H1 (cell line): ENCODE results near the gene PLEKHA1. TPM values are rescaled to one million over a fixed set of nuclear protein-coding genes. Genes with fewer than 3 reads are reported as not detected.

Experiments
- CTCF ChIA-PET: fragments of 300-600 bp; sonication (Branson Sonifier 250); formaldehyde crosslinking; loops from one replicate; lab custom pipeline; 2021; ENCODE audit not compliant: partially characterized antibody; lab: Charles Lee
- POLR2A ChIA-PET: fragments of 300-600 bp; sonication (Branson Sonifier 250); formaldehyde crosslinking; loops from one replicate; lab custom pipeline; 2021; ENCODE audit warnings: inconsistent platforms; ENCODE audit not compliant: partially characterized antibody; lab: Charles Lee
- DNase-seq, 2 experiments: peaks; one replicate each; pipeline versions ENCODE4 v3.0.0 to v3.0.0-alpha.2; 2010 to 2022; ENCODE audit warnings: low spot score in 2 of 2, low read depth in 1 of 2, mixed read lengths in 1 of 2
- FAIRE-seq: peaks from 2 replicates; lab custom pipeline; 2011; peaks lifted over from hg19 to GRCh38; lab: Jason Lieb, UNC
- H2AFZ ChIP-seq: 2 replicates; pipeline ENCODE4 v1.8.1; 2012; ENCODE audit warnings: low read length, inconsistent platforms
- H2AK5ac ChIP-seq: 2 replicates; pipeline ENCODE4 v1.6.1; 2013; ENCODE audit warnings: low read depth, low read length
- H2BK120ac ChIP-seq: replicated peaks from 2 replicates; pipeline ENCODE3; 2013; ENCODE audit warnings: low read depth, low read length, inconsistent platforms
- H2BK12ac ChIP-seq: 2 replicates; pipeline ENCODE4 v1.6.1; 2013; ENCODE audit warnings: low read depth, low read length
- H2BK15ac ChIP-seq: 2 replicates; pipeline ENCODE4 v1.6.1; 2013; ENCODE audit warnings: low read length
- H2BK20ac ChIP-seq: 2 replicates; pipeline ENCODE4 v1.6.1; 2013; ENCODE audit warnings: low read length
- H2BK5ac ChIP-seq: 2 replicates; pipeline ENCODE4 v1.6.1; 2013; ENCODE audit warnings: low read depth, low read length
- H3K14ac ChIP-seq: 2 replicates; pipeline ENCODE4 v1.6.1; 2013; ENCODE audit warnings: inconsistent platforms; ENCODE audit not compliant: insufficient read length
- H3K18ac ChIP-seq: 2 replicates; pipeline ENCODE4 v1.6.1; 2013; ENCODE audit warnings: low read length; ENCODE audit errors: extremely low read depth
- H3K23ac ChIP-seq: 2 replicates; pipeline ENCODE4 v1.6.1; 2013; ENCODE audit warnings: inconsistent platforms; ENCODE audit not compliant: insufficient read length
- H3K23me2 ChIP-seq: 2 replicates; pipeline ENCODE4 v1.6.1; 2013; ENCODE audit warnings: low read depth, low read length
- H3K27ac ChIP-seq: 2 replicates; pipeline ENCODE4 v1.6.1; 2011; ENCODE audit warnings: low read depth, low read length, inconsistent platforms
- H3K27me3 ChIP-seq, 4 experiments: replicated peaks in 1 of 4; 1 replicate in 1 of 4; 2 replicates in 3 of 4; pipeline versions ENCODE4 v1.6.1 to v1.8.1; 2011 to 2013; ENCODE audit warnings: low read length in 3 of 4, mild to moderate bottlenecking in 3 of 4, inconsistent platforms in 2 of 4, mixed read lengths in 2 of 4, moderate library complexity in 1 of 4; ENCODE audit not compliant: control insufficient read depth in 3 of 4, insufficient read depth in 3 of 4; ENCODE audit errors: extremely low read depth in 1 of 4
- H3K36me3 ChIP-seq, 4 experiments: 2 replicates each; pipeline versions ENCODE4 v1.6.1 to v1.8.1; 2011 to 2013; ENCODE audit warnings: mild to moderate bottlenecking in 4 of 4, low read length in 3 of 4, moderate library complexity in 2 of 4, control low read depth in 1 of 4, inconsistent platforms in 1 of 4; ENCODE audit not compliant: insufficient read depth in 4 of 4, control insufficient read depth in 2 of 4
- H3K4ac ChIP-seq: replicated peaks from 2 replicates; pipeline ENCODE3; 2013; ENCODE audit warnings: low read length, low read depth, mixed read lengths, inconsistent platforms; ENCODE audit not compliant: insufficient read length
- H3K4me1 ChIP-seq, 4 experiments: replicated peaks in 1 of 4; 1 replicate in 1 of 4; 2 replicates in 3 of 4; pipeline versions ENCODE4 v1.6.1 to v1.8.1; 2011 to 2013; ENCODE audit warnings: low read length in 3 of 4, inconsistent platforms in 2 of 4, mixed read lengths in 1 of 4; ENCODE audit not compliant: insufficient read depth in 4 of 4, control insufficient read depth in 3 of 4
- H3K4me2 ChIP-seq, 2 experiments: 2 replicates each; pipeline versions ENCODE4 v1.6.1 to v1.8.1; 2011 to 2013; ENCODE audit warnings: low read depth in 2 of 2, low read length in 2 of 2, control low read depth in 1 of 2, inconsistent platforms in 1 of 2, mild to moderate bottlenecking in 1 of 2; ENCODE audit not compliant: insufficient read depth in 1 of 2
- H3K4me3 ChIP-seq, 4 experiments: fragments of 200-600, 300-600 bp in 1 of 4; sonication (generic), shearing (Covaris generic), sonication (Bioruptor Twin) in 1 of 4; 2 replicates each; pipeline versions ENCODE4 v1.5.1 to v1.8.1; 2011 to 2016; ENCODE audit warnings: low read length in 4 of 4, low read depth in 3 of 4, control low read depth in 2 of 4, inconsistent platforms in 2 of 4, mild to moderate bottlenecking in 2 of 4, mixed read lengths in 1 of 4, moderate library complexity in 1 of 4; ENCODE audit not compliant: insufficient read depth in 2 of 4; ENCODE audit errors: extremely low read depth in 1 of 4
- H3K56ac ChIP-seq: replicated peaks from 2 replicates; pipeline ENCODE3; 2013; ENCODE audit warnings: low read depth, mild to moderate bottlenecking, mixed read lengths, low read length, inconsistent platforms; ENCODE audit not compliant: insufficient read length
- H3K79me1 ChIP-seq: 2 replicates; pipeline ENCODE4 v1.6.1; 2013; ENCODE audit warnings: low read depth, low read length, control low read depth
- H3K79me2 ChIP-seq, 2 experiments: 2 replicates each; pipeline versions ENCODE4 v1.6.1 to v1.8.1; 2012 to 2013; ENCODE audit warnings: low read length in 2 of 2, mild to moderate bottlenecking in 2 of 2, inconsistent platforms in 1 of 2; ENCODE audit not compliant: insufficient read depth in 2 of 2, control insufficient read depth in 1 of 2
- H3K9ac ChIP-seq, 4 experiments: replicated peaks in 1 of 4; 1 replicate in 1 of 4; 2 replicates in 3 of 4; pipeline versions ENCODE4 v1.6.1 to v1.8.1; 2011 to 2013; ENCODE audit warnings: low read depth in 3 of 4, low read length in 3 of 4, control low read depth in 2 of 4, mild to moderate bottlenecking in 2 of 4, moderate library complexity in 2 of 4, inconsistent platforms in 1 of 4; ENCODE audit errors: extremely low read depth in 1 of 4
- H3K9me3 ChIP-seq, 2 experiments: 2 replicates each; pipeline versions ENCODE4 v1.6.1 to v1.8.1; 2012 to 2013; ENCODE audit warnings: mild to moderate bottlenecking in 2 of 2, moderate library complexity in 2 of 2, control low read depth in 1 of 2, inconsistent platforms in 1 of 2, low read depth in 1 of 2, low read length in 1 of 2, mixed read lengths in 1 of 2; ENCODE audit not compliant: insufficient read depth in 2 of 2
- H4K20me1 ChIP-seq, 2 experiments: replicated peaks in 1 of 2; 2 replicates each; pipeline versions ENCODE3 to v1.8.1; 2011 to 2013; ENCODE audit warnings: inconsistent platforms in 2 of 2, low read length in 2 of 2, mild to moderate bottlenecking in 1 of 2; ENCODE audit not compliant: insufficient read depth in 2 of 2, control insufficient read depth in 1 of 2
- H4K5ac ChIP-seq: 2 replicates; pipeline ENCODE4 v1.6.1; 2013; ENCODE audit warnings: low read length, low read depth, mixed read lengths, inconsistent platforms; ENCODE audit not compliant: insufficient read length
- H4K8ac ChIP-seq: 2 replicates; pipeline ENCODE4 v1.8.0; 2013; ENCODE audit warnings: mild to moderate bottlenecking, moderate library complexity, low read length, inconsistent platforms; ENCODE audit not compliant: insufficient read depth; ENCODE audit errors: extremely low read depth
- H4K91ac ChIP-seq: replicated peaks from 2 replicates; pipeline ENCODE3; 2013; ENCODE audit warnings: low read length, mixed read lengths, inconsistent platforms; ENCODE audit not compliant: insufficient read length
- CEBPB ChIP-seq: IDR thresholded peaks from 2 replicates; pipeline ENCODE4 v1.6.1; 2012; ENCODE audit warnings: low read depth, low read length
- FOSL1 ChIP-seq: IDR thresholded peaks from 2 replicates; pipeline ENCODE4 v1.6.1; 2011; ENCODE audit warnings: mild to moderate bottlenecking, low read depth, low read length, moderate library complexity; ENCODE audit not compliant: insufficient read depth
- JUN ChIP-seq: IDR thresholded peaks from 2 replicates; pipeline ENCODE4 v1.6.1; 2011; ENCODE audit warnings: low read depth, mild to moderate bottlenecking, improper control_type of control experiment, low read length
- NANOG ChIP-seq: IDR thresholded peaks from 2 replicates; pipeline ENCODE4 v1.6.1; 2011; ENCODE audit warnings: low read length, low read depth, mild to moderate bottlenecking, inconsistent platforms; ENCODE audit not compliant: insufficient read depth, poor library complexity, severe bottlenecking
- PHF8 ChIP-seq: fragments of 200-600 bp; sonication (generic); conservative IDR thresholded peaks from 2 replicates; pipeline ENCODE4 v1.7.1; 2012; ENCODE audit warnings: low read depth, mild to moderate bottlenecking, inconsistent platforms, low read length, moderate library complexity
- RAD21 ChIP-seq, 2 experiments: IDR thresholded peaks in 1 of 2; conservative IDR thresholded peaks in 1 of 2; 2 replicates each; pipeline ENCODE4 v1.6.1; 2011; ENCODE audit warnings: low read depth in 2 of 2, low read length in 2 of 2, improper control_type of control experiment in 1 of 2, inconsistent platforms in 1 of 2, mild to moderate bottlenecking in 1 of 2, moderate library complexity in 1 of 2
- SAP30 ChIP-seq: fragments of 300-600 bp; sonication (generic); IDR thresholded peaks from 2 replicates; pipeline ENCODE4 v1.7.1; 2012; ENCODE audit warnings: low read length, moderate library complexity, mild to moderate bottlenecking, inconsistent platforms; ENCODE audit not compliant: insufficient read depth, insufficient replicate concordance
- SIX5 ChIP-seq: IDR thresholded peaks from 2 replicates; pipeline ENCODE4 v1.6.1; 2011; ENCODE audit warnings: mild to moderate bottlenecking, low read depth, low read length
- SP4 ChIP-seq: IDR thresholded peaks from 2 replicates; pipeline ENCODE4 v1.6.1; 2012; ENCODE audit warnings: low read length, inconsistent platforms
- WGBS, 2 experiments: shearing (Covaris generic) in 1 of 2; methylation state at CpG; one replicate each; pipeline versions ENCODE4 v1.1.6 to v1.1.7; 2013 to 2015; ENCODE audit warnings: low lambda C conversion rate in 2 of 2, mixed read lengths in 2 of 2, inconsistent platforms in 1 of 2, low coverage in 1 of 2, missing lambda C conversion rate in 1 of 2; ENCODE audit not compliant: insufficient replicate concordance in 2 of 2, insufficient coverage in 1 of 2, insufficient read length in 1 of 2; ENCODE audit errors: extremely low coverage in 1 of 2, missing lambda C conversion rate in 1 of 2; 5-methylcytosine and 5-hydroxymethylcytosine counted together
- polyA plus RNA-seq, 7 experiments: library from polyadenylated mRNA; depleted of rRNA in 3 of 7; stranded (reverse) in 5 of 7; unstranded in 2 of 7; fragments of >200 nt in 5 of 7; fragments of 200-250 nt in 2 of 7; gene quantifications; 1 replicate in 5 of 7; 2 replicates in 1 of 7; 4 replicates in 1 of 7; pipeline versions ENCODE4 v1.2.1 to v1.2.3, GENCODE V29; 2011 to 2013; ENCODE audit warnings: missing spikeins in 2 of 7, mixed read lengths in 2 of 7
- total RNA-seq: library from RNA; stranded (reverse); fragmentation: NEBNext Ultra II Directional; extraction: Animal tissue kit (Norgen Biotek cat#: 25700); gene quantifications from 2 replicates; pipeline ENCODE4 v1.2.1, GENCODE V29; 2021
- TF ChIP-seq, protein P1 (sequence below), 3 experiments: IDR thresholded peaks; 1 replicate in 2 of 3; 2 replicates in 1 of 3; pipeline versions ENCODE4 v1.5.1 to v1.6.1; 2011; ENCODE audit warnings: low read length in 3 of 3, mild to moderate bottlenecking in 3 of 3, inconsistent platforms in 2 of 3, low read depth in 1 of 3, moderate library complexity in 1 of 3; ENCODE audit not compliant: insufficient read depth in 1 of 3; ENCODE audit errors: control extremely low read depth in 1 of 3

PLEKHA1 gene
- total and polyA plus RNA-seq, 2 of the 8 experiments (the other 6 are each of a cell fraction or from before 2014, with no cell fraction given) = 15.6 to 39.7 TPM

DNA sequence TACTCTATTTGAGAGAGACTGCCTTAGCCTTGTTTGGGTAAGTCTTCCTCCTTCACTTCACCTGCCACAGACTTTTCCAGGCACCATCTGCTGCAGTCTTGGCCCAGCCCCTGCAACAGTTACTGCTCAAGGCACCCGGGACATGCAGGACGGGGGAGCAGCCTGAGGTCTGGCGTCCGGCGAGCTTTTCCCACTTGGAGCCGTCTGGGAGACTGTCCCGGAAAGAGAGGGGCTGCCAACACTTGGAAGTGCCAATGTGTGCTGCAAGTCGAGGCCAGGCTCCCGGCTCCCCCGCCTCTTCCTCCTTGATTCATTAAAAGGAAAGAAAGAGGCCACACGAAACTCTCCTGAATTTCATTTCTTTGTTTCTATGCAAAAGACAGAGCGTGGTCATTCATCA is 100.6 kb downstream of the PLEKHA1 start:
- Histone ChIP-seq H3K4me1 (peaks cover 7 to 28% (median 17%) of the 10 kb centered on the region in 4 experiments), H3K27me3 (no peaks in the 10 kb centered on the region), H3K18ac (no peak overlapping the region), H3K23ac (no peak overlapping the region), H3K36me3 (no peaks in the 10 kb centered on the region), H4K91ac (no peak overlapping the region), H2BK12ac (peak overlapping the region; percentile 75; the same call in 1 of the 2 replicates), H2BK5ac (peak overlapping the region; percentile 71; the same call in 1 of the 2 replicates), H2BK20ac (peak overlapping the region; percentile 21; the same call in 1 of the 2 replicates), H3K14ac (no peak overlapping the region), H3K56ac (no peak overlapping the region), H3K23me2 (no peaks in the 10 kb centered on the region), H3K4me2 (peak overlapping the region in 1 of 2 experiments; percentile 29; a peak in 1 of 4 replicates), H3K4me3 (no peak overlapping the region), H3K9ac (no peak overlapping the region), H4K8ac (no peak overlapping the region), H2AK5ac (no peak overlapping the region), H2AFZ (peak overlapping the region; percentile 12; the same call in 1 of the 2 replicates), H3K79me1 (no peaks in the 10 kb centered on the region), H4K20me1 (no peaks in the 10 kb centered on the region), H3K9me3 (no peaks in the 10 kb centered on the region), H2BK15ac (no peak overlapping the region), H3K79me2 (no peaks in the 10 kb centered on the region), H3K4ac (no peak overlapping the region), H4K5ac (no peak overlapping the region), H3K27ac (no peak overlapping the region), H2BK120ac (no peak overlapping the region)
- WGBS, 2 experiments = 79% methylated on average over 12 of the region's 12 CpGs; no CpG with 5 or more reads in 1 of the 2 experiments
- ChIA-PET POLR2A (interaction anchor here (1.0 to 1.2 kb wide), 2 partner anchors 11 to 19 kb away, joined by 3 to 4 read pairs; no protein-coding TSS in a partner anchor), CTCF (interaction anchor here (0.6 to 0.7 kb wide), 2 partner anchors 10 to 86 kb away, joined by 3 read pairs; no protein-coding TSS in a partner anchor)
- DNase-seq (no peak), FAIRE-seq (no peak)
- TF ChIP-seq SP4 = no peak
- no peak for TF ChIP-seq PHF8
- TF ChIP-seq, protein P1, sequence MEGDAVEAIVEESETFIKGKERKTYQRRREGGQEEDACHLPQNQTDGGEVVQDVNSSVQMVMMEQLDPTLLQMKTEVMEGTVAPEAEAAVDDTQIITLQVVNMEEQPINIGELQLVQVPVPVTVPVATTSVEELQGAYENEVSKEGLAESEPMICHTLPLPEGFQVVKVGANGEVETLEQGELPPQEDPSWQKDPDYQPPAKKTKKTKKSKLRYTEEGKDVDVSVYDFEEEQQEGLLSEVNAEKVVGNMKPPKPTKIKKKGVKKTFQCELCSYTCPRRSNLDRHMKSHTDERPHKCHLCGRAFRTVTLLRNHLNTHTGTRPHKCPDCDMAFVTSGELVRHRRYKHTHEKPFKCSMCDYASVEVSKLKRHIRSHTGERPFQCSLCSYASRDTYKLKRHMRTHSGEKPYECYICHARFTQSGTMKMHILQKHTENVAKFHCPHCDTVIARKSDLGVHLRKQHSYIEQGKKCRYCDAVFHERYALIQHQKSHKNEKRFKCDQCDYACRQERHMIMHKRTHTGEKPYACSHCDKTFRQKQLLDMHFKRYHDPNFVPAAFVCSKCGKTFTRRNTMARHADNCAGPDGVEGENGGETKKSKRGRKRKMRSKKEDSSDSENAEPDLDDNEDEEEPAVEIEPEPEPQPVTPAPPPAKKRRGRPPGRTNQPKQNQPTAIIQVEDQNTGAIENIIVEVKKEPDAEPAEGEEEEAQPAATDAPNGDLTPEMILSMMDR (IDR thresholded peaks at IDR 0.05; ENCODE audit: control extremely low read depth in 1 of 3, insufficient read depth in 1 of 3, low read depth in 1 of 3, low read length in 3 of 3) = no peak
- TF ChIP-seq NANOG = no peak
- TF ChIP-seq FOSL1 = no peak
- TF ChIP-seq SIX5 = no peak
- TF ChIP-seq JUN = no peak
- no peak for TF ChIP-seq RAD21 (IDR thresholded peaks at IDR 0.05 in 1 of 2, conservative IDR thresholded peaks at IDR 0.05 in 1 of 2; ENCODE audit: low read depth in 2 of 2, low read length in 2 of 2)
- no peak for TF ChIP-seq SAP30
- TF ChIP-seq CEBPB = no peak
